Heart left ventricle (tissue), 13 donors: ENCODE data around the gene MINDY3.

Experiments used
- CTCF ChIP-seq, 12 donors: fragments of 200-600 bp; sonication (generic) in 4 of 12; IDR thresholded peaks; one replicate each; pipeline versions ENCODE4 v1.5.0 to v1.8.0; 2018 to 2022; ENCODE audit warnings: antibody characterized with exemption in 12 of 12, mild to moderate bottlenecking in 5 of 12
- POLR2A ChIP-seq, 2 donors: fragments of 450-650 bp; IDR thresholded peaks; one replicate each; pipeline ENCODE4 v1.6.1; 2017; ENCODE audit warnings: antibody characterized with exemption in 2 of 2, mild to moderate bottlenecking in 2 of 2, moderate library complexity in 2 of 2
- donor health status: ischemic (EF 13 %, LVEDD 7.1; RV severe dilation, severe dysfunction).
- donor health status: DM: no; HTN: yes; CAD: no.
- donor health status: DM: no; HTN: no; CAD: no.
- donor health status: ischemic (EF 25% LVEDD 6.9; RV normal size, moderate dysfunction).
- donor health status: ischemic (EF 25% LVEDD 5.7; RV mildly dilated, moderate dysfunction).
- donor health status: ischemic (EF 35%, LVEDD 5.7; RV mildly dilated, moderate dysfunction).
- donor health status: nonischemic (EF 11% LVEDD 7.7; RV severe dilation, severe dysfunction).
- donor health status: DM: yes; HTN: yes; CAD: no.
- donor health status: PGD.
- donor health status: ischemic (EF 29% LVEDD 5.4; RV normal size, mild dysfunction).
- donor health status: nonischemic (EF 23%, LVEDD 6.1; RV moderate dilation, normal function).

- TF ChIP-seq POLR2A (IDR thresholded peaks at IDR 0.05): no peak
- no peak for TF ChIP-seq CTCF (IDR thresholded peaks at IDR 0.05)
These were observed 130.0 kb downstream of the MINDY3 start for GRCh38 chr10:15730341-15730740.
